Stimulated activated CD8-positive, alpha-beta memory T cell treated with anti-CD3 and anti-CD28 coated beads, Interleukin-12 subunit alpha, Interleukin-12 subunit beta, amount 100 ng/mL, for 24 hours (primary cell): ENCODE data around the gene KAT2B.

ENCODE experiments used
- DNase-seq: peaks from one replicate; pipeline ENCODE4 v3.0.0-alpha.2; 2020; ENCODE audit errors: extremely low read depth

KAT2B gene

DNA sequence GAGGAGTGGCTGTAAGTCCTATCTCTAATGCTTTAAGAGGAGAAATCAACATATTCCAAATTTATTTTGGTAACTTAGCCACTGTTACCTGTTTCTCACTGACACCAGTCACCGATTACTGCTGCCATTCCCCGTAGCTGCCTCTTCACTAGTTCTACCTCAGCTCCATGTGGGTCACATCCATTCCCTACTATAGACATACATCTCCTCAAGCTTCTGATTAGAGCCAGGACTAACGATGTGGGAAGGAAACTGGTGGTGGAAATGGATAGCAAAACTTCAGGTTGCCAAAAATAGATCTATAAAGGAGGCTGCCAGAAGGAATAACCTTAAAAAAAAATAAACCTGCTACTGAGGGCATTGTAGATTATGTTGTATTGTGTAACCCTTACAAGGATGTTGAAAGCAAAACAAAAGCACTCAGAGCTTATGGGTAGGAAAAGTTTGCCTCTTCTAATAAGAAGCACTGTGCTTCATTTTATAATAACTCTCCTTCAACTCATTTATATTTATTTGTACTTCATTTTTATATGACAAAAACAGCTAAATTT lies 56.0 kb downstream of the KAT2B start:
- no peak for DNase-seq

DNA sequence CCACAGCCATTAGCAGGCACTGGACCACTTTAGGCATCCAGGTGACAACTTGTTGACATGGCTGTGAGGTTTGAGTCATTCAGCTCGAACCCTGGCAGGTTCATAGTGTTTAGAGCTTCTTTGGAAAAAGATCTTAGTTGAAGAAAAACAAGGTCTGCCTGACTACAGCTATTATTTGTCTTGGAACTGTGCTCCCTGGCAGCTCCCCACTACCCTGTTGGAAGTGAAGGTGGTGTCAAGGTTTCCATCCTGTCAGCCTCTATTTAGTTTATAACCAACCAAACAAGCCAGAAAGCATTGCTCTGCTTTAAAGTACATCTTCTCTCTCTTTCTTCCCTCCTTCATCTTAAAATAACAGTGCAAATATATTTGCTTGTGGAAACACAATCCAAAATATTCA lies 56.8 kb downstream of the KAT2B start:
- no peak for DNase-seq

- no peak for DNase-seq
Observed at GRCh38 chr3:20099060-20099459, 58.8 kb downstream of the KAT2B start.

DNA sequence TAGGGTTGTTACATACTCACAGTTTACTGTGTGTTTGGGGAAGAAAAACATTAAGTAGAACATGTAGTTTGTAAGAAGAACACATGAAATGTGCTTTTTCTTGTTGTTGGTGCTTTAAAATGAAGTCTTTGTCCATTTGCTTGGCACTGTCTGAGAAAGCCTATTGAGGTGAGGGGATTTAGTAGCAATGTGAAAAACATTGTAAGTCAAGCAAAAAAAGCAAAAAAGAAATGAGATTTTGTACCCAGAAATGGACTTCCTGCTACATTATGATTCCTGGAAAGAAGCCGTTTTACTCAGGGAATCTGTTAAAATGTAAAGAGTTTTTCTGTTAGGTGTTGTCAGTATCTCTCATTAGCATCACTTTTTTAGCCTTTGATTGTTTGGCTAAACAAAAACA lies 59.9 kb downstream of the KAT2B start:
- no peak for DNase-seq

DNA sequence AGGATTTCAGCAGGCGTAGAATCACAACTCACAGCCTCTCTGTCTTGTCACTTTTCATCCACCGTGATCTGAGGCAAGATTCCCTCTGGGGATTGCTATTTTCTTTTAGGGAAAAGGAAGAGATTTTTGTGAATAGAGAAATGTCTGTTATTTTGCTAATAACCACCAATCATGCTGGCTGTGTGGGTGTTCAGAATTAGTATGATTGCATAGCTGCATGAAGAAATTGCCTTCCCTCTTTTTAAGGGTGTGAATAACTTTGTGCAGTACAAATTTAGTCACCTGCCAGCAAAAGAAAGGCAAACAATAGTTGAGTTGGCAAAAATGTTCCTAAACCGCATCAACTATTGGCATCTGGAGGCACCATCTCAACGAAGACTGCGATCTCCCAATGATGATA lies 60.8 kb downstream of the KAT2B start:
- no peak for DNase-seq

DNA sequence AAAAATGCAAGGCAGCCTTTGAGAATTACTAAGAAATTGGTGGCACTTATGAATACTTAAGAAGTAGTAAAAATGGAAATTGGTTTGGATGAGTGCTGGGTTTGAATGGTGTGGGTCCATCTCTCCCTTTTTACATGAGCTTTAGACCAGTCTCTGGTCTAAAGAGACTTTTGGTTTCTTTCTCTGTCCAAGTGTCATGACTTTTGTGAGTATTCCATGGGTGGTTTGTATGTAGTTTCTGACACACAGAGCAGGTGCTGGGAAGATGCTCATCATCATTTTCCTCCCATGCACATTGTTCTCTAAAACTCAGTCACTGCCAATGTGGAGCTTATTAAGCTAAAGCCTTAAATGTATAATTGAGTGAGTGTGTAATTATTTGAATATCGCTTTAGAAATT lies 63.5 kb downstream of the KAT2B start:
- no peak for DNase-seq

GRCh38 chr3:20104167-20104661 lies 64.0 kb downstream of the KAT2B start:
- DNase-seq: no peak

- no peak for DNase-seq
Observed at GRCh38 chr3:20105513-20106280, 65.5 kb downstream of the KAT2B start.

- no peak for DNase-seq
Observed at GRCh38 chr3:20107722-20108121, 67.5 kb downstream of the KAT2B start.

- DNase-seq: no peak
Observed at GRCh38 chr3:20108869-20109268, 68.6 kb downstream of the KAT2B start.

DNA sequence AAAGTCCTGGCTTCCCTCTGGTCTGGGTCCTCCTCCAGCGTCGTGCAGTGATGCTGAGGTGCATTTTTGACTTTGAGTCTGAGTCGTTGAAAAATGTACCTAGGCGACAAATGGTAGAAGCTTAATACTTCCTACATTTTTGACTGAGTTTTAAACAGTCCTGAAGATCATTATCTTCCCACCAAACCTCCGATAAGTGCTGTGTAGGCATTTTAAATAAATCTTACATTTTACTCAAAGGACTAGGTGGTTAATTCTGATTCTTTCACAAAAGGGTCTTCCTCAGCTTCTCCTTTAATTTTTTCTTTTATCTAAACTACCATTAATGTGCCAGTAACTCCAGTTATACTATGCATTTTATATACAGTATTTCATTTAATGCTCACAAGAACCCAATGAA lies 70.6 kb downstream of the KAT2B start:
- no peak for DNase-seq

DNA sequence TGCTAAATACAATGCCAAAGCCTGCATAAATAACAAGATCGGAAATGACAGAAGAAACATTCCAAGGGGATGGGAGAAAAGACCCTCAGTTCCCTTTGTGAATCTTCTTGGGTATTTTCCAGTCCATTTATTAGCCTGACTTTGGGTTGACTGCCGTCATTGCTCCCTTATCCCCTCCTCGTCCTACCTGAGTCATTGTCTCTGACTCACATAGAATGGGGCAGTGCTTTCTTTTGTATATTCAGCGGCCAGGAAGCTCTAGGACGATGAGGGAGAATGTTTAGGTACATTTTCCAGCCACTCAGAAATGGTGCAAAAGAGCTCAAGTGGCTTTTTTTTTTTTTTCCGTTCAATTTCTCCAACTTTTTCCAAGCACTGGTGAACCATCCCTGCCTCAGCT lies 71.6 kb downstream of the KAT2B start:
- DNase-seq: no peak

DNA sequence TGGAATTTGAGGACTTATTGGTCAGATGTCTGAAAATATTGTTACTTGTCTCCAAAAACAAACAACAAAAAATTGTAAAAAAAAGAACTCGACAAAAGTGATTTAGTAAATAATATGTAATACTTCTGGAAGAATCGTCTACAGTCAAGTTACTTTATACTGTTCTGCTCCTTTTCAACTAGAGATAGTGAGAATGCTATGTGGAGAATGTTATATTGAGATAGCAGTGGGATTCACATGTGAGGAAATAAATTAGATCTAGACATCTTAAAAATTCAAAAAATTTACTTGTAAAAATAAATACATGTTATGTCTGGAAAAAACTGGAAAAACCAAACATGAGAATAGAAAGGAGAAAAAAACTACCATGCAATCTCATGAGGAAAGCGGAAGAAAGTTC lies 80.8 kb downstream of the KAT2B start:
- DNase-seq: no peak

DNA sequence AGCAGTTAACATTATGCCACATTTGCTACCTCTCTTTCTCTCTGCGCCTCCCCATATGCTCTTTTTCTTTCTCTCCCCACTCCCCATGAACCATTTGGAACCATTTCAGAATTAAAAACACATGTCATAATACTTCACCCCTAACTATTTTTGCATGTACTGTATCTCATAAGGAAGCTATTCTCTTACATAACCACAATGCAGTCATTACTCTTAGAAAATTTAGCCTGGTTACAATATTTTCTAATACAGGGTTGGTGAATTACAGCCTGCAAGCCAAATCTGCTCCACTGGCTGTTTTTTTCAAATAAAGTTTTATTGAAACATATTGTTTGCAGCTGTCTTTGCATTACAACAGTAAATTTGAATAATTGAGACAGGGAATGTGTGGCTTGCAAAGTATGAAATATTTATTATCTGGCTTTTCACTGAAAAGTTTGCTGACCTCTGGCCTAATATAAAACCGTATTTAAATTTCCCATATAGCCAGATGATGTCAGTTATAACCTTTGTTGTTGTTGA lies 82.9 kb downstream of the KAT2B start:
- no peak for DNase-seq

- no peak for DNase-seq
Observed at GRCh38 chr3:20125289-20125688, 85.0 kb downstream of the KAT2B start.

GRCh38 chr3:20125897-20126296 lies 85.7 kb downstream of the KAT2B start:
- no peak for DNase-seq

- no peak for DNase-seq
Observed at GRCh38 chr3:20128358-20128757, 88.1 kb downstream of the KAT2B start.

DNA sequence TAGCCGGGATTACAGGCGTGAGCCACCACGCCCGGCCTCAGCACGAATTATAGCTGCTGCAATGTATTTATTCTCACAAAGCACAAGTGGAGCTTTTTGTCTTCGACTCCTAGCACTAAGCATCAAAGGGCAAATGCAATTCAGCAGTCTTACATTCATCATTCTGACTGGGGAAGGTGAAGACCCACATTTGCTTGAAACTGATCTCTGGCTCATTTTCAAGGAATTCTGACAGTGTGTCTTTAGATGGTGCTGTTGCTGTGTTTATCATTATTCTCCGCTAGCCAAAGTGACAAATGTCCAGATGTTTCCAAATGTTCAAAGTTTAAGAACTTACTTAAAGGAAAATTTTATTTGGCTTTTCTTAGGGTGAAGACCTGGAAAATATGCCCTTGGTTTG lies 89.9 kb downstream of the KAT2B start:
- DNase-seq: no peak

DNA sequence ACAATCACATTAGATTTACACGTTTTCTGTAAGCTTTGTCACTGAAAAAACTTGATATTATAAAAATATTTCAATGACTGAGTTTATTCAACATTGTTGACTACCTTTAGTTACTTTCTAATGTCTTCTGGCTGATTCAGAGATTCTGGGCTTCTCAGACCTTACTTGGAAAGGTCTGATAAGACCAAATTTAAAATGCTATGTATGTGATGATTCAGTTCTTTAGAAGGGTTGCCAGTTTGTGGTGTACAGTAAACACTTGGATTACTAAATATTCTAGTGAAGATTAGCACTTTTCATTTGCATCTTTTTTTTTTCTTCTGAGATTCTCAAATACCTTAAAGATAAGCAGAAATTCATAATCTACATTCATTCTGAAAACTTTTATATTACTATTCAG lies 96.0 kb downstream of the KAT2B start:
- no peak for DNase-seq

- no peak for DNase-seq
Observed at GRCh38 chr3:20137647-20138046, 97.4 kb downstream of the KAT2B start.

DNA sequence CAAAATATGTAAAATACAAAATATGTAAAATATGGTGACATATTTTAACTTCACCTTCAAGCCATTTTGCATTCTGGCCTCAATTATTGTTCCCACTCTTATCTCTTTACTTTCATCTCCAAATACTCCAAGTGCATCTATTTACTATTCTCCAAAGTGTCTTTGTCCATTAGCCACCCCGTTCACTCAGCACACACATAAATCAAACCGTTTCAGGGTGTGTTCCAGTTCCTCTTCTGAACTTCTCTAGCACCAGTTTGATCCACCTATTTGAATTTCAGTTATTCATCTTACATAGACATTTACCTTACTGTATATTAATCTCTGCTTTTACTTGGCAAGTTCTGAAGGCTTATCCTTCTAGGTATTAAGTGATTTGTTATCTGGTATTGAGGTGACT lies 100.6 kb downstream of the KAT2B start:
- no peak for DNase-seq

DNA sequence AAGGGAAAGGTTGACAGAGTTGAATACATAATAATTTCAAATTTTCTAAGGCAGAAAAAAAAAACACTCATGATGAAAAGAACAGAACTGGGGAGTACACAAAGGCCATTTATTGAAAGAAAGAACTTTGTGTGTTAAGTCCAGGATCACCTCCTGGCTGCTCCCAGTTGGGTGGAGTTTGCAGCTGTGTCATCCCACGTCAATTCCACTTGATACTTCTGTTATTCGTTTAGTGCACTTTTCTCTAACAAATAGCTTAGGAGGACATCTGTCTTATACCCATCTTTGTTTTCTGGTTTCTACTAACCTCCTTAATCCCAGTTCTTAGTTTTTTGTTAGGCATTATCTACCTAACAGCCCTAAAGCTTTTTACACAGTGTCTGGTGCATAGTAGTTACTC lies 101.1 kb downstream of the KAT2B start:
- DNase-seq: no peak

DNA sequence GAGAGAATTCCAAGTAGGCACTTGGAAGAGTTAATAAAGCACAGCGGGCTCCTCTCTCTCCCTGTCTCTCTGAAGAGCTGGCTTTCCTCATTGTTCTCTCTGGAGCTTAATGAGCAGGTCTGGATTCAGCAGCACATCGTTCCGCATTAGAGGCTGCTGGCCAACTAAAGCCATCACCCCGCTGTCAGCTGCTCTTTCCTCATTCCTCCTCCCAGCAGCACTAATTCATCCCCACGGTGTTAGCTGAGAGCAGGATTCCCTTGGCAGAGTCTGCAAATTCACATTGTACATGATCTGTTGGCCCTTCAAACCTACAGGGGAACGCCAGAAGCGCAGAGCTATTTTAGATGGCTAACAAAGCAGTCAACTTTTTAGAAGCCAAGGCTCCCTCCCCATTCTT lies 101.6 kb downstream of the KAT2B start:
- DNase-seq: no peak

DNA sequence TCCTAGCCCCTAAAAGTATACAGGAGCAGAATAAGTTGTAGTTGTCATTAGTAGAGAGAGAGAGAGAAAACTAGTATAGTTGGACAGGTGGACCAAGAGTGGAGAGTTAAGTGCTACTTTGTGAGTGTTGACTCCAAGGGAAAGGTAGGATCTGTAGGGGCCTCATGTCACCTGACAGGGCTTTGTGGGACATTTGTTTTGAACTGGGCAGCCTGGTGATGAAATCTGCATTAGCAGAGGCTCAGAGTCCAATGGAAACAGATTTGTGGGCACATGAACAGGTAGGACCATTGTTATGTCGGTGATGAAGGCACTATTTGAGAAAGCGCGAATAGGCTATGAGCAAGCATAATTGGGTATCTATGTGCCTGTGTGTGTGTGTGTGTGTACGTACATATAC lies 102.3 kb downstream of the KAT2B start:
- no peak for DNase-seq
